Astrocyte (in vitro differentiated cells and primary cell): ENCODE data around the gene SPIN1. TPM values are rescaled to one million over a fixed set of nuclear protein-coding genes. Genes with fewer than 3 reads are reported as not detected.

ENCODE experiments used
- DNase-seq: peaks from one replicate; pipeline ENCODE4 v3.0.0-alpha.2; 2010; ENCODE audit warnings: low read depth
- FAIRE-seq: peaks from 2 replicates; lab custom pipeline; 2011; peaks lifted over from hg19 to GRCh38; lab: Jason Lieb, UNC
- H2AFZ ChIP-seq: 2 replicates; pipeline ENCODE4 v1.6.0; 2012; ENCODE audit warnings: low read depth, low read length, inconsistent platforms
- H3K27ac ChIP-seq: 2 replicates; pipeline ENCODE4 v1.5.1; 2011; ENCODE audit warnings: low read depth, low read length, inconsistent platforms
- H3K27me3 ChIP-seq: 2 replicates; pipeline ENCODE4 v1.6.0; 2011; ENCODE audit warnings: low read length, inconsistent platforms; ENCODE audit not compliant: insufficient read depth
- H3K36me3 ChIP-seq: 2 replicates; pipeline ENCODE4 v1.5.1; 2011; ENCODE audit warnings: low read length, inconsistent platforms; ENCODE audit not compliant: insufficient read depth
- H3K4me1 ChIP-seq: 2 replicates; pipeline ENCODE4 v1.5.1; 2011; ENCODE audit warnings: low read length, inconsistent platforms; ENCODE audit not compliant: insufficient read depth
- H3K4me2 ChIP-seq: 2 replicates; pipeline ENCODE4 v1.6.0; 2012; ENCODE audit warnings: low read length, inconsistent platforms
- H3K4me3 ChIP-seq: 2 replicates; pipeline ENCODE4 v1.5.1; 2011; ENCODE audit warnings: low read depth, mild to moderate bottlenecking, low read length, inconsistent platforms; ENCODE audit not compliant: insufficient read depth
- H3K79me2 ChIP-seq: 2 replicates; pipeline ENCODE4 v1.6.0; 2012; ENCODE audit warnings: mild to moderate bottlenecking, low read length, inconsistent platforms; ENCODE audit not compliant: insufficient read depth
- H3K9ac ChIP-seq: 2 replicates; pipeline ENCODE4 v1.6.0; 2012; ENCODE audit warnings: mild to moderate bottlenecking, low read length, inconsistent platforms
- H3K9me3 ChIP-seq: 2 replicates; pipeline ENCODE4 v1.5.1; 2012; ENCODE audit warnings: low read depth, mild to moderate bottlenecking, low read length, inconsistent platforms; ENCODE audit not compliant: insufficient read depth
- H4K20me1 ChIP-seq: 2 replicates; pipeline ENCODE4 v1.6.0; 2012; ENCODE audit warnings: low read length, inconsistent platforms; ENCODE audit not compliant: insufficient read depth
- H3K27ac Mint-ChIP-seq: one replicate; pipeline ENCODE4 v1.8.0; 2021; ENCODE audit warnings: mild to moderate bottlenecking, mixed read lengths; ENCODE audit not compliant: unreplicated experiment
- H3K27me3 Mint-ChIP-seq: one replicate; pipeline ENCODE4 v1.8.0; 2021; ENCODE audit warnings: low read depth, mixed read lengths; ENCODE audit not compliant: unreplicated experiment
- H3K36me3 Mint-ChIP-seq: one replicate; pipeline ENCODE4 v1.8.0; 2021; ENCODE audit warnings: low read depth, mixed read lengths; ENCODE audit not compliant: unreplicated experiment
- H3K4me1 Mint-ChIP-seq: one replicate; pipeline ENCODE4 v1.8.0; 2021; ENCODE audit warnings: low read depth, mixed read lengths; ENCODE audit not compliant: unreplicated experiment
- H3K4me3 Mint-ChIP-seq: one replicate; pipeline ENCODE4 v1.8.0; 2021; ENCODE audit warnings: mild to moderate bottlenecking, moderate library complexity, mixed read lengths; ENCODE audit not compliant: unreplicated experiment
- H3K9me3 Mint-ChIP-seq: one replicate; pipeline ENCODE4 v1.8.0; 2021; ENCODE audit warnings: mild to moderate bottlenecking, mixed read lengths; ENCODE audit not compliant: unreplicated experiment
- CTCF ChIP-seq: IDR thresholded peaks from 2 replicates; pipeline ENCODE4 v1.5.1; 2011; ENCODE audit warnings: low read depth, mild to moderate bottlenecking, inconsistent platforms, low read length, moderate library complexity; ENCODE audit not compliant: insufficient read depth
- EZH2 ChIP-seq: IDR thresholded peaks from 2 replicates; pipeline ENCODE4 v1.6.1; 2012; ENCODE audit warnings: mild to moderate bottlenecking, low read length, inconsistent platforms; ENCODE audit not compliant: insufficient read depth
- total RNA-seq: library from RNA; stranded (reverse); gene quantifications from 2 replicates; pipeline ENCODE4 v1.2.1, GENCODE V29; 2021

SPIN1 gene
- total RNA-seq, 1 donor from 2014 or later: 74.1 TPM

- no peaks in the 10 kb centered on the region for H4K20me1 ChIP-seq
- Mint-ChIP-seq H3K27me3 (peaks cover 2% of the 10 kb centered on the region), H3K9me3 (peaks cover 3% of the 10 kb centered on the region), H3K27ac (no peak overlapping the region), H3K4me1 (no peaks in the 10 kb centered on the region), H3K36me3 (no peaks in the 10 kb centered on the region), H3K4me3 (no peak overlapping the region)
- H3K27me3 ChIP-seq: no peaks in the 10 kb centered on the region
- no peaks in the 10 kb centered on the region for H3K9me3 ChIP-seq
- no peak overlapping the region for H3K4me2 ChIP-seq
- H3K4me3 ChIP-seq: no peak overlapping the region
- no peaks in the 10 kb centered on the region for H3K36me3 ChIP-seq
- no peak overlapping the region for H2AFZ ChIP-seq
- H3K27ac ChIP-seq: no peak overlapping the region
- H3K79me2 ChIP-seq: no peaks in the 10 kb centered on the region
- DNase-seq: no peak
- no peak for FAIRE-seq
- TF ChIP-seq EZH2: no peak
- no peak for TF ChIP-seq CTCF
- H3K9ac ChIP-seq: no peak overlapping the region
- no peaks in the 10 kb centered on the region for H3K4me1 ChIP-seq
These were observed 115.9 kb downstream of the SPIN1 start for GRCh38 chr9:88503845-88504764.

- Mint-ChIP-seq H3K4me3 (no peak overlapping the region), H3K36me3 (no peaks in the 10 kb centered on the region), H3K4me1 (no peaks in the 10 kb centered on the region), H3K27me3 (peaks cover 2% of the 10 kb centered on the region), H3K9me3 (peaks cover 3% of the 10 kb centered on the region), H3K27ac (no peak overlapping the region)
- Histone ChIP-seq H3K27ac (no peak overlapping the region), H2AFZ (no peak overlapping the region), H3K4me3 (no peak overlapping the region), H3K4me1 (no peaks in the 10 kb centered on the region), H4K20me1 (no peaks in the 10 kb centered on the region), H3K9ac (no peak overlapping the region), H3K27me3 (no peaks in the 10 kb centered on the region), H3K79me2 (no peaks in the 10 kb centered on the region), H3K9me3 (no peaks in the 10 kb centered on the region), H3K36me3 (no peaks in the 10 kb centered on the region), H3K4me2 (no peak overlapping the region)
- no peak for TF ChIP-seq EZH2
- no peak for TF ChIP-seq CTCF
- FAIRE-seq (no peak), DNase-seq (no peak)
These were observed 120.1 kb downstream of the SPIN1 start for GRCh38 chr9:88508326-88508725.

GRCh38 chr9:88511906-88512305 lies 123.7 kb downstream of the SPIN1 start:
- H3K9me3 Mint-ChIP-seq: peaks cover 3% of the 10 kb centered on the region
- no peak for DNase-seq
- H3K27ac Mint-ChIP-seq: no peak overlapping the region

More at GRCh38 chr9:88511906-88512305, 123.7 kb downstream of the SPIN1 start:
- Histone ChIP-seq H3K4me3 (no peak overlapping the region), H3K4me2 (no peak overlapping the region), H3K79me2 (no peaks in the 10 kb centered on the region), H2AFZ (no peak overlapping the region), H3K27ac (no peak overlapping the region), H3K4me1 (no peaks in the 10 kb centered on the region), H4K20me1 (no peaks in the 10 kb centered on the region), H3K36me3 (no peaks in the 10 kb centered on the region), H3K9ac (no peak overlapping the region), H3K9me3 (no peaks in the 10 kb centered on the region), H3K27me3 (no peaks in the 10 kb centered on the region)
- Mint-ChIP-seq H3K36me3 (no peaks in the 10 kb centered on the region), H3K4me1 (peaks cover 9% of the 10 kb centered on the region), H3K4me3 (no peak overlapping the region), H3K27me3 (no peaks in the 10 kb centered on the region)
- TF ChIP-seq CTCF: no peak
- TF ChIP-seq EZH2: no peak
- no peak for FAIRE-seq
